Tibial artery (tissue), 4 donors: ENCODE results near the gene STARD13.

Experiments
- DNase-seq, 2 donors: peaks; one replicate each; pipeline ENCODE4 v3.0.0-alpha.2; 2019
- H3K27ac ChIP-seq, 2 donors: fragments of 200-600 bp; sonication (generic) in 1 of 2; 1 replicate in 1 of 2; 2 replicates in 1 of 2; pipeline ENCODE4 v1.5.1; 2018 to 2019; ENCODE audit warnings: mild to moderate bottlenecking in 1 of 2
- H3K27me3 ChIP-seq, 2 donors: fragments of 200-600 bp; sonication (generic) in 1 of 2; one replicate each; pipeline versions ENCODE4 v1.5.1 to v1.6.0; 2016 to 2019
- H3K36me3 ChIP-seq, 3 donors: fragments of 200-600 bp; sonication (generic) in 2 of 3; one replicate each; pipeline ENCODE4 v1.5.1; 2016 to 2019; ENCODE audit warnings: mild to moderate bottlenecking in 2 of 3
- H3K4me1 ChIP-seq, 4 donors: fragments of 200-600 bp; sonication (generic) in 2 of 4; 1 replicate in 3 of 4; 2 replicates in 1 of 4; pipeline ENCODE4 v1.5.1; 2016 to 2019
- H3K4me3 ChIP-seq, 2 donors: fragments of 200-600 bp; sonication (generic) in 1 of 2; 1 replicate in 1 of 2; 2 replicates in 1 of 2; pipeline ENCODE4 v1.5.1; 2018 to 2019; ENCODE audit warnings: mild to moderate bottlenecking in 2 of 2
- H3K9me3 ChIP-seq, 3 donors: fragments of 200-600 bp; sonication (generic) in 1 of 3; one replicate each; pipeline ENCODE4 v1.5.1; 2016 to 2019
- CTCF ChIP-seq, 2 experiments: fragments of 200-600 bp in 1 of 2; fragments of 450-650 bp in 1 of 2; IDR thresholded peaks; one replicate each; pipeline ENCODE4 v1.5.1; 2017 to 2019; ENCODE audit warnings: antibody characterized with exemption in 2 of 2, mild to moderate bottlenecking in 1 of 2, moderate library complexity in 1 of 2
- intact Hi-C: fragments of 100-400 bp; cut with DNase I; formaldehyde crosslinking; loops from one replicate; pipeline ENCODE4 v1.15.0; 2023; ENCODE audit warnings: low total_unique reads

The STARD13 gene

GRCh38 chr13:33153421-33154404 is 131.8 kb downstream of the STARD13 start:
- peaks cover 0 to 46% (median 23%) of the 10 kb centered on the region in 4 donors for H3K4me1 ChIP-seq
- H3K36me3 ChIP-seq = peaks cover 0 to 8% (median 7%) of the 10 kb centered on the region in 3 donors
- intact Hi-C loops = no loop called here
- H3K4me3 ChIP-seq = no peak overlapping the region
- peak overlapping the region; percentile 71 for H3K27ac ChIP-seq
- peak in 1 of 2 experiments; percentile 33 for TF ChIP-seq CTCF (IDR thresholded peaks at IDR 0.05)
- peak in 1 of 2 donors; percentile 71 for DNase-seq
- H3K9me3 ChIP-seq = no peaks in the 10 kb centered on the region
- no peaks in the 10 kb centered on the region for H3K27me3 ChIP-seq

- no peaks in the 10 kb centered on the region for H3K9me3 ChIP-seq
- peak overlapping the region; percentile 71 for H3K27ac ChIP-seq
- intact Hi-C loops = no loop called here
- peaks cover 0 to 4% (median 2%) of the 10 kb centered on the region in 3 donors for H3K36me3 ChIP-seq
- no peak overlapping the region for H3K4me3 ChIP-seq
- TF ChIP-seq CTCF (IDR thresholded peaks at IDR 0.05) = no peak
- H3K27me3 ChIP-seq = no peaks in the 10 kb centered on the region
- peaks cover 0 to 45% (median 17%) of the 10 kb centered on the region in 4 donors for H3K4me1 ChIP-seq
- no peak for DNase-seq
These were observed 133.2 kb downstream of the STARD13 start for GRCh38 chr13:33152389-33152788.

- Histone ChIP-seq H3K4me3 (no peak overlapping the region), H3K27me3 (no peaks in the 10 kb centered on the region), H3K36me3 (no peaks in the 10 kb centered on the region), H3K4me1 (peaks cover 0 to 62% (median 19%) of the 10 kb centered on the region in 4 donors), H3K9me3 (no peaks in the 10 kb centered on the region), H3K27ac (no peak overlapping the region)
- intact Hi-C loops = no loop called here
- no peak for DNase-seq
- no peak for TF ChIP-seq CTCF (IDR thresholded peaks at IDR 0.05)
These were observed 134.9 kb downstream of the STARD13 start for GRCh38 chr13:33150662-33151061.

GRCh38 chr13:33150126-33150525 is 135.4 kb downstream of the STARD13 start:
- peaks cover 0 to 67% (median 23%) of the 10 kb centered on the region in 4 donors for H3K4me1 ChIP-seq
- no peak overlapping the region for H3K27ac ChIP-seq
- DNase-seq = no peak
- TF ChIP-seq CTCF (IDR thresholded peaks at IDR 0.05) = no peak
- no peak overlapping the region for H3K4me3 ChIP-seq
- no peaks in the 10 kb centered on the region for H3K9me3 ChIP-seq
- no peaks in the 10 kb centered on the region for H3K36me3 ChIP-seq
- intact Hi-C loops = no loop called here
- no peaks in the 10 kb centered on the region for H3K27me3 ChIP-seq

GRCh38 chr13:33147832-33148231 is 137.7 kb downstream of the STARD13 start:
- Histone ChIP-seq H3K4me1 (peaks cover 0 to 51% (median 13%) of the 10 kb centered on the region in 4 donors), H3K27ac (no peak overlapping the region), H3K36me3 (no peaks in the 10 kb centered on the region), H3K9me3 (no peaks in the 10 kb centered on the region), H3K27me3 (no peaks in the 10 kb centered on the region), H3K4me3 (no peak overlapping the region)
- intact Hi-C loops = no loop called here
- no peak for TF ChIP-seq CTCF (IDR thresholded peaks at IDR 0.05)
- DNase-seq = no peak
